ENCODE measurements around the gene ZNF500. TPM values are rescaled to one million over a fixed set of nuclear protein-coding genes. Genes with fewer than 3 reads are reported as not detected.

ZNF500 gene
- total RNA-seq, 1 experiment from 2014 or later, result 20.1 TPM

DNA sequence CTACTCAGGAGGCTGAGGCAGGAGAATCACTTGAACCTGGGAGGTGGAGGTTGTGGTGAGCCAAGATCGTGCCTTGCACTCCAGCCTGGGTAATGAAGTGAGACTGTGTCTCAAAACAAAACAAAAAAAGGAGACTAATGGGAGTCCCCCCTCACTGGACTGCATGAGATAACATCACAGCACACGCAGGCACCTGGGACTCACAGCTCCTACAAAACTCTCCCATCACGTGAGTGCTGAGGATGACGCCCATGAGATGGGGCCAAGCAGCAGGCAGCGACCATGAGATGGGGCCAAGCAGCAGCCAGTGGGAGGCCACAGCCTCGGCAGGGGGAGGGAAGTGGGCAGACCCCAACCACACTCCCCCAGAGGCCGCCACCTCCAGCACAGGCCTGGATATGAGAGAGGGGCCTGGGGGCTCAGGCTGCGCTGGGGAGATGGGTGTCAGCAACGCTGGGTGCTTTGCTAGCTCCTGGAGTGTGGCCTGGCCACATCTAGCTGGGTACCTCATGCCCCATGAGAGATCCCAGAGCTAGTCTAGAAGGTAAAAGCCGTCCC, 17.2 kb downstream of the ZNF500 start:
- ATAC-seq (no peak), DNase-seq (ENCODE audit: low read depth, low spot score) (no peak)
- Histone ChIP-seq H3K79me2 (ENCODE audit: insufficient read depth, low read length) (no peaks in the 10 kb centered on the region), H3K4me2 (ENCODE audit: low read length) (no peak overlapping the region), H3K9ac (ENCODE audit: low read length) (no peak overlapping the region), H3K4me3 (replicated peaks in 1 of 2; ENCODE audit: low read depth in 1 of 2, low read length in 2 of 2) (no peak overlapping the region), H3K9me3 (ENCODE audit: control insufficient read depth in 1 of 2, insufficient read depth in 1 of 2, low read depth in 1 of 2, low read length in 2 of 2) (no peaks in the 10 kb centered on the region), H3K27ac (ENCODE audit: low read depth, low read length) (no peak overlapping the region), H3K36me3 (ENCODE audit: control insufficient read depth in 1 of 2, insufficient read depth in 2 of 2, low read length in 2 of 2) (peaks cover 1 to 10% of the 10 kb centered on the region in 2 experiments; a peak in 3 of 4 replicates), H3K4me1 (ENCODE audit: control insufficient read depth in 1 of 2, insufficient read depth in 2 of 2, low read length in 2 of 2) (no peaks in the 10 kb centered on the region), H3K27me3 (ENCODE audit: insufficient read depth, low read length) (no peaks in the 10 kb centered on the region), H4K20me1 (ENCODE audit: insufficient read depth) (no peaks in the 10 kb centered on the region), H3K9me2 (ENCODE audit: insufficient read depth) (no peaks in the 10 kb centered on the region), H2AFZ (ENCODE audit: low read depth, low read length, poor library complexity, severe bottlenecking) (no peak overlapping the region)
- CTCF ChIA-PET, result no interaction called here
- RAD21 ChIA-PET (ENCODE audit: low non-redundant PET in 1 of 2, low total read pairs in 2 of 2, uncharacterized antibody in 2 of 2, unreplicated experiment in 2 of 2), result no interaction called here
- intact Hi-C loops (cut with micrococcal nuclease), result no loop called here
- no TSS peak for BruUV-seq (replicated peaks)
- POLR2A ChIA-PET, result no interaction called here
- TF ChIP-seq MAX (IDR thresholded peaks at IDR 0.05) (no peak), CBX3 (IDR thresholded peaks at IDR 0.05; ENCODE audit: low read depth) (no peak), SRF (IDR thresholded peaks at IDR 0.05; ENCODE audit: low read depth) (no peak), FOSL1 (IDR thresholded peaks at IDR 0.05; ENCODE audit: low read depth) (no peak), EZH2 (IDR thresholded peaks at IDR 0.05) (no peak), TCF7L2 (IDR thresholded peaks at IDR 0.05; ENCODE audit: borderline replicate concordance, extremely low read depth, insufficient read depth, insufficient read length) (no peak), EGR1 (IDR thresholded peaks at IDR 0.05; ENCODE audit: low read depth) (no peak), POLR2A (IDR thresholded peaks at IDR 0.05; ENCODE audit: borderline replicate concordance, extremely low read depth, insufficient read depth, insufficient read length) (no peak), EZH2phosphoT487 (IDR thresholded peaks at IDR 0.05; ENCODE audit: borderline replicate concordance) (no peak), CTCF (IDR thresholded peaks at IDR 0.05 in 2 of 3, conservative IDR thresholded peaks at IDR 0.05 in 1 of 3; ENCODE audit: borderline replicate concordance in 1 of 3, insufficient read depth in 1 of 3, low read depth in 2 of 3, low read length in 2 of 3) (no peak), JUND (IDR thresholded peaks at IDR 0.05) (no peak), SIN3A (IDR thresholded peaks at IDR 0.05; ENCODE audit: low read depth) (no peak), CEBPB (IDR thresholded peaks at IDR 0.05; ENCODE audit: low read depth) (no peak), RAD21 (IDR thresholded peaks at IDR 0.05; ENCODE audit: low read depth) (no peak), ZNF274 (IDR thresholded peaks at IDR 0.05; ENCODE audit: low read depth, low read length) (no peak), YY1 (IDR thresholded peaks at IDR 0.05; ENCODE audit: extremely low read depth, insufficient replicate concordance, low read depth, low read length) (no peak), POLR2AphosphoS5 (IDR thresholded peaks at IDR 0.05; ENCODE audit: low read depth, low read length) (no peak), ELF1 (IDR thresholded peaks at IDR 0.05; ENCODE audit: borderline replicate concordance, low read depth) (no peak), ZBTB33 (IDR thresholded peaks at IDR 0.05; ENCODE audit: extremely low read depth, insufficient replicate concordance, low read length) (no peak)
- TF ChIP-seq, protein P1, sequence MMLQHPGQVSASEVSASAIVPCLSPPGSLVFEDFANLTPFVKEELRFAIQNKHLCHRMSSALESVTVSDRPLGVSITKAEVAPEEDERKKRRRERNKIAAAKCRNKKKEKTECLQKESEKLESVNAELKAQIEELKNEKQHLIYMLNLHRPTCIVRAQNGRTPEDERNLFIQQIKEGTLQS (IDR thresholded peaks at IDR 0.05), result no peak
